Body of pancreas (tissue), 4 donors: ENCODE measurements around the gene WNT11. TPM values are rescaled to one million over a fixed set of nuclear protein-coding genes. Genes with fewer than 3 reads are reported as not detected.
A peak's percentile ranks its signal among the peaks of the same experiment; 100 is the strongest.

Experiments
- ATAC-seq: fragments of 150-250 bp; one replicate; pipeline ENCODE4 v1.9.1; 2016
- DNase-seq, 4 donors: peaks; one replicate each; pipeline ENCODE4 v3.0.0-alpha.2; 2019
- H3K27ac ChIP-seq, 4 donors: fragments of 200-600 bp; sonication (generic); 1 replicate in 3 of 4; 2 replicates in 1 of 4; pipeline versions ENCODE4 v1.5.1 to v1.6.1; 2016 to 2019; ENCODE audit warnings: mild to moderate bottlenecking in 1 of 4, mixed read lengths in 1 of 4, moderate library complexity in 1 of 4
- H3K27me3 ChIP-seq, 2 donors: fragments of 200-600 bp; sonication (generic); one replicate each; pipeline ENCODE4 v1.6.0; 2016; ENCODE audit warnings: mild to moderate bottlenecking in 1 of 2
- H3K36me3 ChIP-seq, 2 donors: fragments of 200-600 bp; sonication (generic); replicated peaks in 1 of 2; 2 replicates each; pipeline ENCODE4 v1.5.1; 2016; ENCODE audit warnings: low read depth in 2 of 2; ENCODE audit not compliant: insufficient read depth in 1 of 2
- H3K4me1 ChIP-seq: fragments of 200-600 bp; sonication (generic); one replicate; pipeline ENCODE4 v1.6.0; 2016
- H3K4me3 ChIP-seq, 2 donors: fragments of 200-600 bp; sonication (generic); 1 replicate in 1 of 2; 2 replicates in 1 of 2; pipeline ENCODE4 v1.5.1; 2016 to 2019
- H3K9me3 ChIP-seq, 3 donors: fragments of 200-600 bp; sonication (generic); 1 replicate in 2 of 3; 2 replicates in 1 of 3; pipeline ENCODE4 v1.5.1; 2016
- CTCF ChIP-seq, 7 experiments: fragments of 450-650 bp in 4 of 7; fragments of 200-600 bp in 3 of 7; sonication (generic) in 3 of 7; IDR thresholded peaks; one replicate each; pipeline ENCODE4 v1.5.1; 2016 to 2019; ENCODE audit warnings: antibody characterized with exemption in 7 of 7
- POLR2A ChIP-seq, 3 donors: fragments of 450-650 bp; IDR thresholded peaks; one replicate each; pipeline ENCODE4 v1.6.1; 2016; ENCODE audit warnings: antibody characterized with exemption in 3 of 3, mild to moderate bottlenecking in 2 of 3
- WGBS, 2 donors: methylation state at CpG; one replicate each; pipeline ENCODE4 v1.1.5; 2017; 5-methylcytosine and 5-hydroxymethylcytosine counted together
- intact Hi-C: fragments of 100-400 bp; cut with DNase I; formaldehyde crosslinking; loops from one replicate; pipeline ENCODE4 v1.15.1; 2023
- total RNA-seq, 2 donors: library from RNA; depleted of rRNA; stranded (reverse); fragments of >200 nt; gene quantifications; one replicate each; pipeline ENCODE4 v1.1.0, GENCODE V29; 2016

Gene WNT11
- total RNA-seq, 2 donors from 2014 or later, result 4.2 to 23.4 TPM

DNA sequence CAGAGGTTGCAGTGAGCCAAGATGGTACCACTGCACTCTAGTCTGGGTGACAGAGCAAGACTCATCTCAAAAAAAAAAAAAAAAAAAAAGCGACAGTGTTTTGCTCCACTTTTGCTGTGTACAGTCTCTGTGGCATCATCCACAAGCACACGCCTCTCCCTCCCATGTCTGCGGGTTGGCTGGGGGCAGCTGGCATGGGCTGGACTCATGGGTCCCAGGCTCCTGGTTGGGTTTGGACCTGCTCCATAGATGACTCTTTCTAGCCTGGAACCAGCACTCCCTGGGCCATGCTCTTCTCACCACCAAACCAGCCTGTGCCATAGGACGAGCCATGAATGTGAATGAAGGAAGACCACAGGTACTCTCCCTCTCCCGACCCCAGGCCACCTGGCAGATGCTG lies 7.9 kb upstream of the WNT11 start:
- no peak for TF ChIP-seq POLR2A (IDR thresholded peaks at IDR 0.05)
- no peak for TF ChIP-seq CTCF (IDR thresholded peaks at IDR 0.05)
- H3K4me1 ChIP-seq, result peaks cover 21% of the 10 kb centered on the region
- H3K9me3 ChIP-seq, result no peaks in the 10 kb centered on the region
- intact Hi-C loops, result no loop called here
- no peak overlapping the region for H3K4me3 ChIP-seq
- H3K36me3 ChIP-seq, result no peaks in the 10 kb centered on the region
- no peak overlapping the region for H3K27ac ChIP-seq
- ATAC-seq, result no peak
- WGBS, 2 donors, result 93 to 97% methylated on average over 5 of the region's 5 CpGs
- DNase-seq, result no peak
- no peaks in the 10 kb centered on the region for H3K27me3 ChIP-seq

DNA sequence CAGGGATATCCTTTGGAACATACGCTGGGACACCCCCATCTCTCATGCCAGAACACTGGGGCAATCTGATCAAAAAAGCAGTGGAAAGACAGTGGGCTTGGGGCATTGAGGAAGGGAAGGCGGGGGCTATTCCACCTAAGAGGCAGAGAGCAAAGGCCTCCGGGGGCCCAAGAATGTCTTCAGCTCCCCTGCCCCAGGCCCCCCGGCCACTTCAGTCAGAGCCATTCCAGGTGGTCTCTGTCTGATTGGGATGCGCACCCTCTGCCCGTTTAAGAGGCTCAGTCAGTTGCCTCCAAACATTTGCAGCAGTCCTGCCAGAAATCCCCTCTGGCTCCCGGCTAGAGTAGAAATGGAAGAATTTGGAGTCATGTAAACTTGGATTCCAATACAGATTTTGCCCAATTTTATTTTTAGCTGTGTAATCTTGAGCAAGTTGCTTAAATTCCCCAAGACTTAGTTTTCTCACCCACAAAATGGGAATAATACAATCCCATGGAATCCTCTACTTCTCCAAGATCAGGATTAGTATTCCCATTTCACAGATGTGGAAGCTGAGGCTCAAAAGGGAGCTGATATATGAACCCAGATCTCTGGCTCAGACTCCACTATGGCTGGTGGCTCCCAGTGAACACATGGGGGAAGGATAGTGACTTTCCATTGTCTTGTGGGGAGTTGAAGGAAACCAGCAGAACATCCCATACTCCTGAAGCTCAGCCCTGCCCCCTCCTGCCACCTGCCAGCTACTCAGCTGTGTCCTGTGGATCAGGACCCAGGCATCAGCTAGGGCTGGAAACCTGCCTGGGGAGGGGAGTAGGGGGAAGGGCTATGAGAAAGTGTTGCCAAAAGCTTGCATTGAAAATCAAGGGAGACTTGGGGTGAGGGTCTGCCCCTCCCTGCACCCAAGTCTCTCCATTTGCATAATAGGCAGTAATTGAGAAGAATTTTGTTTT lies 6.1 kb upstream of the WNT11 start:
- Histone ChIP-seq H3K27ac (no peak overlapping the region), H3K4me1 (peaks cover 34% of the 10 kb centered on the region), H3K36me3 (no peaks in the 10 kb centered on the region), H3K4me3 (no peak overlapping the region), H3K9me3 (no peaks in the 10 kb centered on the region), H3K27me3 (no peaks in the 10 kb centered on the region)
- DNase-seq, result no peak
- TF ChIP-seq POLR2A (IDR thresholded peaks at IDR 0.05) (no peak), CTCF (IDR thresholded peaks at IDR 0.05) (no peak)
- no peak for ATAC-seq
- intact Hi-C loops, result no loop called here
- WGBS, 2 donors, result 87 to 90% methylated on average over 7 of the region's 7 CpGs

GRCh38 chr11:76210931-76211851 lies 4.9 kb upstream of the WNT11 start:
- Histone ChIP-seq H3K27ac (no peak overlapping the region), H3K27me3 (no peaks in the 10 kb centered on the region), H3K4me1 (peaks cover 41% of the 10 kb centered on the region), H3K4me3 (no peak overlapping the region), H3K9me3 (no peaks in the 10 kb centered on the region), H3K36me3 (no peaks in the 10 kb centered on the region)
- no peak for DNase-seq
- TF ChIP-seq CTCF (IDR thresholded peaks at IDR 0.05) (no peak), POLR2A (IDR thresholded peaks at IDR 0.05) (no peak)
- 52 to 63% methylated on average over 34 to 35 of the region's 35 CpGs for WGBS, 2 donors
- ATAC-seq, result no peak
- intact Hi-C loops, result no loop called here

- peaks cover 46% of the 10 kb centered on the region for H3K4me1 ChIP-seq
- no peaks in the 10 kb centered on the region for H3K36me3 ChIP-seq
- H3K27me3 ChIP-seq, result no peaks in the 10 kb centered on the region
- DNase-seq, result peak; percentile 61 to 79 (median 70)
- peak overlapping the region in 3 of 4 donors; percentile 50 to 85 (median 79) for H3K27ac ChIP-seq
- no peaks in the 10 kb centered on the region for H3K9me3 ChIP-seq
- ATAC-seq, result peak; percentile 28
- peak in 2 of 3 donors; percentile 63 to 76 for TF ChIP-seq POLR2A (IDR thresholded peaks at IDR 0.05)
- no peak for TF ChIP-seq CTCF (IDR thresholded peaks at IDR 0.05)
- peak overlapping the region; percentile 40 to 60 for H3K4me3 ChIP-seq
- intact Hi-C loops, result loop anchor here (5.0 to 10.0 kb wide), 2 partner anchors 107 to 305 kb away; no protein-coding TSS in a partner anchor
- WGBS, 2 donors, result 1 to 26% methylated on average over 11 to 107 of the region's 111 CpGs
Measured at GRCh38 chr11:76209973-76210930, 4.0 kb upstream of the WNT11 start.
